GM18508 (cell line): ENCODE measurements around the gene RXFP3.
"Not testable (repeated sequence)": the region's sequence is repeated elsewhere in the genome, so short reads cannot be mapped to it uniquely, and the experiment has no call there.

ENCODE experiments used
- ATAC-seq: cut with Tn5 transposase; IDR thresholded peaks from one replicate; pipeline ENCODE4 v1.9.1; 2021; ENCODE audit warnings: moderate number of reproducible peaks; ENCODE audit not compliant: insufficient read depth, unreplicated experiment

The RXFP3 gene

DNA sequence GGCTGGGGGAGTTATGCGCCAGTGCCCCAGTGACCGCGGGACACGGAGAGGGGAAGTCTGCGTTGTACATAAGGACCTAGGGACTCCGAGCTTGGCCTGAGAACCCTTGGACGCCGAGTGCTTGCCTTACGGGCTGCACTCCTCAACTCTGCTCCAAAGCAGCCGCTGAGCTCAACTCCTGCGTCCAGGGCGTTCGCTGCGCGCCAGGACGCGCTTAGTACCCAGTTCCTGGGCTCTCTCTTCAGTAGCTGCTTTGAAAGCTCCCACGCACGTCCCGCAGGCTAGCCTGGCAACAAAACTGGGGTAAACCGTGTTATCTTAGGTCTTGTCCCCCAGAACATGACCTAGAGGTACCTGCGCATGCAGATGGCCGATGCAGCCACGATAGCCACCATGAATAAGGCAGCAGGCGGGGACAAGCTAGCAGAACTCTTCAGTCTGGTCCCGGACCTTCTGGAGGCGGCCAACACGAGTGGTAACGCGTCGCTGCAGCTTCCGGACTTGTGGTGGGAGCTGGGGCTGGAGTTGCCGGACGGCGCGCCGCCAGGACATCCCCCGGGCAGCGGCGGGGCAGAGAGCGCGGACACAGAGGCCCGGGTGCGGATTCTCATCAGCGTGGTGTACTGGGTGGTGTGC lies at the start of gene RXFP3:
RXFP3 (plus strand) TSS at position 6 of the 636 bp plus-strand sequence; CDS start at position 361, 355 bp downstream.
- ATAC-seq = no peak

- no peak for ATAC-seq
Observed at GRCh38 chr5:33887268-33887667, 48.9 kb upstream of the RXFP3 start.

DNA sequence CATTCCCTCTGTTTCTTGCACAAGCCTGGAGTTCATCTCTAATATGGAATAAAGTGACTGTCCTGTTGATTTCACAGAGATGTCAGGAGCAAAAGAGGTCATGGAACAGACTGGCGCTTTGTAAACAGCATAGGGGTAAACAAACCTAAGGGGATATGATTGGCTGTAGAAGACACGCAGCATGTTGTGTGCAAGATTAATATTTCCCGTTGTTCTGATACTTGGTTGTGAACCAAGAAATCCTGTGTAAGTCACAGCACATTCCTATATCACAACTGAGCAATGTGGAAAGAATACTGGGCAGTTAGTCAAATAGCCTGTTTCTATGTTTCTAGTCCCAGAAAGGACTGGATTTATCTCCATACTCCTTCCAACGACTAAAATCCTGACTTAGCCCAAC lies 47.6 kb upstream of the RXFP3 start:
- no peak for ATAC-seq

DNA sequence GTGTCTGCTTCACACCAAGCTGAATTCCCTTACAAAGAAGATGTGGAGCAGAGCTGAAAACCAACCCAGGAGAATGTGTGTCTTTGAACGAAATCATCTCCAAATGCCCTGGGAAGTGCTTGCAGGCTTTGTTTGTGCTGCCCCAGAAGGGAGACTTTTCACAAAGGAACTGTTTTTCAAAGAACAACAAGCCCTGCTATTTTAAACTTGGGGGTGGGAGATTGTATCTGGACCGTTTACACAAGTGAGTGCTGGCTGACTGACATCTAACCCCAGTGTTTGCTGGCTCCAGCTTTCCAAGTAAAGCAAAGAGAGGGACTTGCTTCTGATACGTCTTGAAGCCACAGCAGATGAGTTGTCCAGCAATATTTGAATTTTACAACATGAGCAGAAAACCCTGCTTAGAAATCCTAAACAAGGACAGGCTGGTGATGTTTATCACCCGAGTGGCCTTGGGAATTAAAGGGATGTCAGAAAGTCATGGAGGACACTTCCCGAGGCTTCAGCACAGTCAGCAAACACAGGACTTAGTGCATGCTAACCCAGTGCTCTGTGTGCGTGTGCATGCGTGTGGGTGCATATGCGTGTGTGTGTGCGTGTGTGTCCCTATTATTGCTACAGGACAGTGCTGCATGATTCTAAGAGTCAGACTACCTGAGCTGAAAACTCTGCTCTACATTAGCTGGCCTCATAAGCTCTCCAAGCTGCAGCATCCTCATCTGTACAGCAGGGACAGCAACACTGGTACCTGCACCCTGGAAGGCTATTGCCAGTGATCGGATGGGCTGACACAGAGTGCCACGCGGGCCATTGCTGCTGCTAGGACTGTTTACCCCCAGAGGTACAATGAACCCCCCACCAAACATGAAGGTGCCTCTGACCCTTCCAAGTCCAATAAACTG lies 45.8 kb upstream of the RXFP3 start:
- no peak for ATAC-seq

DNA sequence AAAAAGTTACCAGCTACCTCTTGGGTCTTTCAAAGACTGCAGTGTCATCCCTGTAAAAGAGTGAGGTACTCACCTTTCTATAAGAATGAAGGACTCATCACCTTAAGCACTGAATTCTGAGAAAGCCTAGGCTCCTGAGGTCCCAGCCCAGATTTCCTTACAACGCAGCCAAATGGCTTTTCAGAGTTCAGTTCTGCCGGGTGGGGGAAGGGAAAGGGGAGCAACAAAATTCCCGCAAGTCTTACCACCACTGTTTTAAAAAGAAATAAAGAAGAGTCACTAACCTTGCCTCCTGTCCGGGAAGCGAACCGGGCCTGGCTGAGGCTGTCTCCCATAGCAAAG lies 44.8 kb upstream of the RXFP3 start:
- ATAC-seq = no peak

GRCh38 chr5:33891788-33892619 lies 44.2 kb upstream of the RXFP3 start, which contains the start of gene ADAMTS12:
ADAMTS12 (minus strand) TSS chr5:33891990; CDS start chr5:33891856, 134 bp downstream.
- no peak for ATAC-seq

GRCh38 chr5:33892620-33893137 lies 43.5 kb upstream of the RXFP3 start:
- ATAC-seq = no peak

- ATAC-seq = no peak
Observed at GRCh38 chr5:33894566-33894965, 41.6 kb upstream of the RXFP3 start.

DNA sequence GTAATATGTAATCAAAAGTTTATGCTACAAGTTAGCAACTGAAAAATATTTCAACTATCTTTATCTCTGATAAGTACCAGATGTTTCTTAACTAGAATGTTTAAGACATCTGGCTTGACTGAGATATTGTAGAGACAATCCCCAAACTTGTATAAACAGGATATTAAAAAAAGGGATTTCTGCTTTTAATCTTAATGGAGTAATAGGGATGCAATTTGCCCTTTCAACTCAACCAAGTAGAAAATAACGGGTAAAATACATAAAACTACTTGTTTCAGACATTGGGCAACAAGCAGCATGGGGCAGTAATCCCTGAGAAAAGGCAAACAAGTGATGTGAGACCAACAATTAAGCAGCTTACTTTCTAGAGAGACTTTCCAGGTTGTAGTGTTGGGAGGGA lies 35.0 kb upstream of the RXFP3 start:
- ATAC-seq = no peak

DNA sequence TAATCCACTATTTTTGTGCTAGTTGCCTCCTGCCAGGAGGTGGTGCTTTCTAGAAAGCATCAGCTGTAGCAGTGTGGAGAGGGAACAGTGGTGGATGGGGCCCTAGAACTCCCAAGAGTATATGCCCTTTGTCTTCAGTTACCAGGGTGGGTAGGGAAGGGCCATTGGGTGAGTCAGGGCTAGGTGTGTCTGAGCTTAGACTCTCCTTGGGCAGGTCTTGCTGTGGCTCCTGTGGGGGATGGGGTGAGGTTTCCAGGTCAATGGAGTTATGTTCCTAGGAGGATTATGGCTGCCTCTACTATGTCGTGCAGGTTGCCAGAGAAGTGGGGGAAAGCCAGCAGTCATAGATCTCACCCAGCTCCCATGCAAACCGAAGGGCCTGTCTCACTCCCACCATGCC lies 33.1 kb upstream of the RXFP3 start:
- no peak for ATAC-seq

GRCh38 chr5:33905381-33905780 lies 30.8 kb upstream of the RXFP3 start:
- no peak for ATAC-seq

DNA sequence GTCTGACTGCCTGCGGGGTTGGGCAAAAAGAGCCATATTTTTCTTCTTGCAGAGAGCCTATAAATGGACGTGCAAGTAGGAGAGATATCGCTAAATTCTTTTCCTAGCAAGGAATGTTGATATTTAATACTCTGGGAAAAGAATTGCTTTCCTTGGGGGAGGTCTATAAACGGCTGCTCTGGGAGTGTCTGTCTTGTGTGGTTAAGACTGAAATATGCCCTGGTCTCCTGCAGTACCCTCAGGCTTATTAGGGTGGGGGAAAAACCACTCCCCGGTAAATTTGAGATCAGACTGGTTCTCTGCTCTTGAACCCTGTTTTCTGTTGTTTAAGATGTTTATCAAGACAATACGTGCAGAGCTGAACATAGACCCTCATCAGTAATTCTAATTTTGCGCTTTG lies 29.9 kb upstream of the RXFP3 start:
- not testable (repeated sequence) for ATAC-seq

GRCh38 chr5:33914844-33915243 lies 21.3 kb upstream of the RXFP3 start:
- not testable (repeated sequence) for ATAC-seq

DNA sequence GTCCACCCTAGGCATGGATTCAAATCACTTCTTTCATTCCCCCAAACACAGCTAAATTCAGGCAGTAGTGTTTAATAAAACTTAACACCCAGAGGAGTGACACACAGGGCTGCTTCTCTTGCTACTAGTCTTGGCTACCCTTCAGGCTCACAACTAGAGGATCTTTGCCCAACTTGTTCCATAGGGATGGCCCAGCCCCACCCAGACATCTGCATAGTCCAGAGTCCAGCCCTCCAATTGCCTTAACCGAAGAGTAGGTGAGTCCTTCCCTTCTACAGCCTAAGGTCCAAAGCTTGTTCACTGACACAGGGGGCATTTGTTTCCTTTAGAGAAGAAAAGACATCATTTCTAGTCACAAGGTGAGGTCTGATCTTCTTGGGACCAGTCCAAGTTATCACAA lies 15.2 kb upstream of the RXFP3 start:
- ATAC-seq = no peak

- no peak for ATAC-seq
Observed at GRCh38 chr5:33925278-33925677, 10.9 kb upstream of the RXFP3 start.

GRCh38 chr5:33927685-33928084 lies 8.5 kb upstream of the RXFP3 start:
- ATAC-seq = no peak

- no peak for ATAC-seq
Observed at GRCh38 chr5:33928283-33928682, 7.9 kb upstream of the RXFP3 start.

- ATAC-seq = no peak
Observed at GRCh38 chr5:33929925-33930690, 6.1 kb upstream of the RXFP3 start.

GRCh38 chr5:33931136-33931535 lies 5.0 kb upstream of the RXFP3 start:
- no peak for ATAC-seq

- peak; percentile 90 for ATAC-seq
Observed at GRCh38 chr5:33933723-33934169, 2.4 kb upstream of the RXFP3 start.
